GM10248 (cell line): ENCODE data around the gene ZNF169.

Experiments used
- CTCF ChIA-PET: fragments of 300-600 bp; sonication (Branson Sonifier 250); formaldehyde crosslinking; extraction: SDS; loops from one replicate; lab custom pipeline; 2021; ENCODE audit warnings: antibody characterized with exemption; lab: Yijun Ruan, JAX
- POLR2A ChIA-PET: fragments of 350-650 bp; sonication (Branson Sonifier 250); formaldehyde crosslinking; extraction: SDS; loops from one replicate; lab custom pipeline; 2020; ENCODE audit warnings: antibody characterized with exemption; lab: Yijun Ruan, JAX
- DNase-seq: peaks from one replicate; pipeline ENCODE4 v3.0.0; 2012; ENCODE audit errors: extremely low spot score
- TF ChIP-seq, protein P1 (sequence below): IDR thresholded peaks from 2 replicates; pipeline ENCODE4 v1.5.1; 2012; ENCODE audit warnings: mild to moderate bottlenecking, low read depth; ENCODE audit errors: extremely low read depth, missing control alignments, control extremely low read depth

The ZNF169 gene

DNA sequence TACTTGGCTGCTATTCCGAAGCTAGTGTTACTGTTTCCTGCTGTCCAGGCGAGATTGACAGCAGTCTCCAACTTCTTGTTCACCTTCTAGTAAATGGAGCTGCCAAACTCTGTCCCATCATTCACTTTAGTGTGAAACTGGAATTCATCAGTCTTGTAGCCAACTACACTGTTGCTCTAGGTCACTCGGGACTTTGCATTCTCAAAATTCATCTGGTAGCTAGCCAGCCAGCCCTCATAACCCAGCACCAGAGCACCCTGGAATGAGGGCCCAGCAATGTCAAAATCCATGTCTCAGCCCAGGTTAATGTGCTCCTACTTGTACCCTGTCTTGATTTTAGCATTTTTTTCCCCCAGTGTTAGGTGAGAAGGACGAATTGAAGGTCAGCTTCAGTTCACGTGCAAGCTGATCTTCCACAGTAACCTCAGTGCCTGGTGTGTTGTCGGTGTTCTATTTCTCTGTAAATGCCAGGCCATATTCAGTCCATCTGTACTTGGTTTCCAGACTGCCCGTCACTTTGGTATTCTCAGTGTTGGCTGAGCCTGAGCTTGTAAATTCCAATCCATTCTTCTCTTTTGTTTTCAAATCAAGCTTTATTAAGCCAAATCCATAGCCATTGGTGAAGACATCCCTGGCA is 28.9 kb downstream of the ZNF169 start:
- TF ChIP-seq, protein P1, sequence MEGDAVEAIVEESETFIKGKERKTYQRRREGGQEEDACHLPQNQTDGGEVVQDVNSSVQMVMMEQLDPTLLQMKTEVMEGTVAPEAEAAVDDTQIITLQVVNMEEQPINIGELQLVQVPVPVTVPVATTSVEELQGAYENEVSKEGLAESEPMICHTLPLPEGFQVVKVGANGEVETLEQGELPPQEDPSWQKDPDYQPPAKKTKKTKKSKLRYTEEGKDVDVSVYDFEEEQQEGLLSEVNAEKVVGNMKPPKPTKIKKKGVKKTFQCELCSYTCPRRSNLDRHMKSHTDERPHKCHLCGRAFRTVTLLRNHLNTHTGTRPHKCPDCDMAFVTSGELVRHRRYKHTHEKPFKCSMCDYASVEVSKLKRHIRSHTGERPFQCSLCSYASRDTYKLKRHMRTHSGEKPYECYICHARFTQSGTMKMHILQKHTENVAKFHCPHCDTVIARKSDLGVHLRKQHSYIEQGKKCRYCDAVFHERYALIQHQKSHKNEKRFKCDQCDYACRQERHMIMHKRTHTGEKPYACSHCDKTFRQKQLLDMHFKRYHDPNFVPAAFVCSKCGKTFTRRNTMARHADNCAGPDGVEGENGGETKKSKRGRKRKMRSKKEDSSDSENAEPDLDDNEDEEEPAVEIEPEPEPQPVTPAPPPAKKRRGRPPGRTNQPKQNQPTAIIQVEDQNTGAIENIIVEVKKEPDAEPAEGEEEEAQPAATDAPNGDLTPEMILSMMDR = no peak
- ChIA-PET POLR2A (no interaction called here), CTCF (interaction anchor here (0.7 kb wide), 1 partner anchor 11 kb away, joined by 3 read pairs; no protein-coding TSS in a partner anchor)
- no peak for DNase-seq

DNA sequence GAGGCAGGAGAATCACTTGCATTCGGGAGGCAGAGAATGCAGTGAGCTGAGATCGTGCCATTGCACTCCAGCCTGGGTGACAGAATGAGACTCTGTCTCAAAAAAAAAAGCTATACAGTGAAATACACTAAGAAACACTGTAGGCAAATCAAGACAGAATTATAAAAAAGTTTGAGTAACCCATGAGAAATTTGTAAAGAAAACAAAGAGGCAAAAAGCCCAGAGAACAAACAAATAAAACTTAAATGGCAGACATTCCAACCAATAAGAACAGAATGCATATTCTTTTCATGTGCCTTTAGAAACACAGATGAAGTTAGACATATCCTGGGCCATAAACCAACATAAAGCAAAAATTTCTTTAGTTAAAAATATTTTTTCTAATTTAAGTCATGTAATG is 30.6 kb downstream of the ZNF169 start:
- TF ChIP-seq, protein P1 = no peak
- POLR2A ChIA-PET = no interaction called here
- DNase-seq = no peak
- CTCF ChIA-PET = interaction anchor here (1.2 kb wide), 1 partner anchor 10 kb away, joined by 3 read pairs; no protein-coding TSS in a partner anchor

DNA sequence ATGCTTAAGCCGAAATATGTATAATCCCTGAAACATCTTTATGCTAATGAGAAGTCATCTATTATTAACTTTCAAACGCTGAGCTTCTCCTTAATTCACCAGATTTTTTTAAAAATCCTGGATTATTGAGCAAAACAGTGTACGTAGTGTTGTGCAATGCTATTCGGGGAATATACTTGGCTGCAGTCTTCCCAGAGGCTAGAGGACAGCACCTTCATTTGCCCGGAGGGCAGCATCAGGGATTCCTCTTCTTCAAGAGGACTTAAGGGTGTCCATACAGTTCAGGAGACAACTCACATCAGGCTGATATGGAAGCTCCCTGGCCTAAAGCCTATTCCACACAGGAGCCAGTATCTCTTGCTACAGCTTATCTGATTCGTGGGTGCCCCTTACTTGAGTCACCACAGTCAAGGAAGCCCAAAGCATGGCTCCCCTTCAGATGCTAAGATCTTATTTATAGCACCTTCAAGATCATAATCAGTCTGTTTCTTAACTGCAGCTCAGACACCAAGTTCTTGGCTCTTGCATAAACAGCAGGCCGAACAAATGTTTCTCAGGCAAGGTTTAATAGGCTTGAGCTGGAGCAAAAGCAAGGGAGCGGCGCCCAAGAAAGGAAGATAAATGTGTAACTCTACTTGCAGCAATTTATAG is 40.0 kb downstream of the ZNF169 start:
- CTCF ChIA-PET = interaction anchor here (0.7 to 1.2 kb wide), 3 partner anchors 10 to 26 kb away, joined by 3 read pairs; no protein-coding TSS in a partner anchor
- DNase-seq = no peak
- TF ChIP-seq, protein P1 = no peak
- POLR2A ChIA-PET = no interaction called here

DNA sequence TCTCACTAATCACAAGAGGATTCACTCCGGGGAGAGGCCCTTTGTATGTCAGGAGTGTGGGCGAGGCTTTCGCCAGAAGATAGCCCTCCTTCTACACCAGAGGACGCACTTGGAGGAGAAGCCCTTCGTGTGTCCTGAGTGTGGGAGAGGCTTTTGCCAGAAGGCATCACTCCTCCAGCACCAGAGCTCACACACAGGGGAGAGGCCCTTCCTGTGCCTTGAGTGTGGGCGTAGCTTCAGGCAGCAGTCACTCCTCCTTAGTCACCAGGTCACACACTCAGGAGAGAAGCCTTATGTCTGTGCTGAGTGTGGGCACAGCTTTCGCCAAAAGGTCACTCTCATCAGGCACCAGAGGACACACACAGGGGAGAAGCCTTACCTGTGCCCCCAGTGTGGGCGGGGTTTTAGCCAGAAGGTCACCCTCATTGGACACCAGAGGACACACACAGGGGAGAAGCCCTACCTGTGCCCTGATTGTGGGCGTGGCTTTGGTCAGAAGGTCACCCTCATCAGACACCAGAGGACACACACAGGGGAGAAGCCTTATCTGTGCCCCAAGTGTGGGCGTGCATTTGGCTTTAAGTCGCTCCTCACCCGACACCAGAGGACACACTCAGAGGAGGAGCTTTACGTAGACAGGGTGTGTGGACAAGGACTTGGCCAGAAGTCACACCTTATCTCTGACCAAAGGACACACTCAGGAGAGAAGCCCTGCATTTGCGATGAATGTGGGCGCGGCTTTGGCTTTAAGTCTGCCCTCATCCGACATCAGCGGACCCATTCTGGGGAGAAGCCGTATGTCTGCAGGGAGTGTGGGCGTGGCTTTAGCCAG is 41.6 kb downstream of the ZNF169 start:
- DNase-seq = no peak
- CTCF ChIA-PET = no interaction called here
- TF ChIP-seq, protein P1 = no peak
- POLR2A ChIA-PET = no interaction called here

DNA sequence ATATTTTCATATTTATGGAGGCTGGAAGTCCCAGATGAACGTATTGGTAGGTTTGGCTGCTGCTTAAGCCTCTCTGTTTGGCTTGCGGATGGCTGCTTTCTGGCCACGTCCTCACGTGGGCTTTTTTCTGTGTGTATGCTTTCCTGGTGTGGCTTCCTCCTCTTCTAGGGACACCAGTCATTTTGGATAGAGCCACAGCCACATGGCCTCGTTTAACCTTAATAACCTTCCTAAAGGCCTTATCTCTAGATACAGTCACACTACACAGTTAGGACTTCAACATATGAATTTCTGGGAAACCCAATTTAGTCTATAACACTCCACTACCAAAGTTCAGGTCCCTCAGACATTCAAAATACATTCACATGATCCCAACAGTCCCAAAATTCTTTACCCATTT is 42.5 kb downstream of the ZNF169 start:
- ChIA-PET CTCF (no interaction called here), POLR2A (no interaction called here)
- TF ChIP-seq, protein P1 = no peak

DNA sequence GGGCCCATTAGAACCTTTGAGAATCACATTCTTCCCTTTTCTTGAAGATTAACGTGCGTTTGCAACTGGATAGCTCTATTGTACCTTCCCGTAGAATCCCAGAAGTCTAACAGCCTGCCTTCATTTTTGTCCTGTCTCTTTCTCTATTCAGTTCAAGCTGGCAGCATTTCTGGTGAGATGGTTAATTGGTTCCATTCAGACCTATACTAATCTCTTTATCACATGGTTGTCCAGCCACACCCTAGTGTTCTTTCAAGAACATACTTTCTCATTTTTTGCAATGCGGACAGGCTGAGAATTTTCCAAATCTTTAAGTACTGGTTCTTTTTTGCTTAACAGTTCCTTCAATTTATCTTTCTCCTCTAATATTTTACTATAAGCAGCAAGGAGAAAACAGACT is 43.3 kb downstream of the ZNF169 start:
- DNase-seq = no peak
- TF ChIP-seq, protein P1 = no peak
- POLR2A ChIA-PET = no interaction called here
- CTCF ChIA-PET = no interaction called here

More for the DNA sequence above, 42.5 kb downstream of the ZNF169 start:
- no peak for DNase-seq
